ENCODE results near the gene KCNIP3. TPM values are rescaled to one million over a fixed set of nuclear protein-coding genes. Genes with fewer than 3 reads are reported as not detected.

Gene KCNIP3
- total RNA-seq, 4 donors from 2014 or later, result 2.3 to 28.0 (median 12.7) TPM

DNA sequence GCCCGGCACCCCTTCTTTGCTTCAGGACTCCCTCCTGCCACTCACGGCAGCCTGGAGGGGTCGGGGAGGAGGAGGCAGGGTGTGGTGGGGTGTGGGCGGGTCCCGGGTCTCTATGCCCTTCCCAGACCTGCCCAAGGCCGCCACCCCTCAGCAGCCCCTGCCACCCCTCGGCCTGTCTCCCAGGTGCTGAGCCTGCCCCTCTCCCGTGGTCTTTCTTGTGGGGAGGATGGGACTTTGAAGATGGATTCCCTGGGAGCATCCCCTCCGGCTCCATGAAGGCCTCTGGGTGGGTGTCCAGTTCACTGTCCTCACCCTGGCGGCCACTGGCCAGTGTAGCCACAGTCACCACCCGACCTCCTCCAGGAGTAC is 23.2 kb downstream of the KCNIP3 start:
- no peak for TF ChIP-seq CTCF (IDR thresholded peaks at IDR 0.05; ENCODE audit: low read depth)

DNA sequence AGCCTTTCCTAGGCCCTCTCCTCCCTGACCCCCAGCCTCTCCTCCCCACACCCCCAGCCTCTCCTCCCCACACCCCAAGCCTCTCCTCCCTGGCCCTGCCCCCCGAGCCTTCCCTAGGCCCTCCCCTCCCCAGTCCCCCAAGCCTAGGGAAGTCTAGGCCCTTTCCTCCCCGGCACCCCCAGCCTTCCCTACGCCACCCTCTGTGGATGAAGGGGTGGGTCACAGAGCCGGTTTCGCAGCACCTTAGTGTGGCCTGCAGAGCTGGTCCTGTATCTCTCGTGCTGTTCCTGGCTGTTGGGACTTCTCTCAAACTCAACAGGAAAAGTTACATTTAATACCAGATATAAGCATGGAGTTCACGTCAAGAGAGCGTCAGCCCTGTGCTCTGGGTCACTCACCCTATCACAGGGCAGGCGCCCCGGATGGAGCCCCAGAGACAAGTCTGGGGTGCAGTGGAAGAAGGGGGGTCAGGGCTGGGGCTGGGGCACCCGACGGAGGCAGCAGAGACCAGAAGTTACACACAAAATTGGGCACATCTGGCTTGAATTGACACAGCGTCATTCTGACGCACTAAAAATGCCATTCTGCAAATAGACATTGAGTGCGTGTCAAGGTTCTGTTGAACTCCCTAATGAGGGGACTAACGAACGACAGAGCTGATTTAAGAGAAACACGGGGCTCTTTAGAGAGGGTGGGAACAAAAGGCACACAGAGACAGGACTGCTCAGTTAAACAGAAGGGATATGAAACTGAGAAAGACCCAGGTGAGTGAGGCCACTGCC is 24.0 kb downstream of the KCNIP3 start:
- no peak for TF ChIP-seq CTCF (IDR thresholded peaks at IDR 0.05; ENCODE audit: low read depth)

- TF ChIP-seq CTCF (IDR thresholded peaks at IDR 0.05; ENCODE audit: low read depth), result no peak
Observed at GRCh38 chr2:95323347-95324155, 26.4 kb downstream of the KCNIP3 start.

DNA sequence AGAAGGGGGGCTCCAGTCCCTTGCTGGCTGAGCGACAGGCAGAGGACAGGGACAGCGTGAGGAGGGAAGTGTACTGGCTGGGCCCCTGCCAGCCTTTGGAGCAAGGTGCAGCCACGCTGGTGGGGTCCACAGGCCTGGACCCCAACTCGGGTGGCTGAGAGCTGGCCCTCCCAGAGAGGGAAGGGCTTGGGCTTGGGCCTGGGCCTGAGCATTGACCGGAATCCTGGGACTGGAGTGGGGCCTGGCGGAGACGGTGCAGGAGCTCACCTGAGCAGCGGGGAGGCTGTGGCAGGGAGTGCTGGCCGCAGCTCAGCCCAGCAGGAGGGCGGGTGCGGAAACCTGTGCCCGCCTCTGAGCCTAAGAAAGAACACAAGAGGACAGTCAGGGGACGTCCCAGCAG is 27.9 kb downstream of the KCNIP3 start:
- TF ChIP-seq CTCF (IDR thresholded peaks at IDR 0.05; ENCODE audit: low read depth), result no peak

- TF ChIP-seq CTCF (IDR thresholded peaks at IDR 0.05; ENCODE audit: low read depth), result no peak
Observed at GRCh38 chr2:95325590-95326432, 28.7 kb downstream of the KCNIP3 start.

DNA sequence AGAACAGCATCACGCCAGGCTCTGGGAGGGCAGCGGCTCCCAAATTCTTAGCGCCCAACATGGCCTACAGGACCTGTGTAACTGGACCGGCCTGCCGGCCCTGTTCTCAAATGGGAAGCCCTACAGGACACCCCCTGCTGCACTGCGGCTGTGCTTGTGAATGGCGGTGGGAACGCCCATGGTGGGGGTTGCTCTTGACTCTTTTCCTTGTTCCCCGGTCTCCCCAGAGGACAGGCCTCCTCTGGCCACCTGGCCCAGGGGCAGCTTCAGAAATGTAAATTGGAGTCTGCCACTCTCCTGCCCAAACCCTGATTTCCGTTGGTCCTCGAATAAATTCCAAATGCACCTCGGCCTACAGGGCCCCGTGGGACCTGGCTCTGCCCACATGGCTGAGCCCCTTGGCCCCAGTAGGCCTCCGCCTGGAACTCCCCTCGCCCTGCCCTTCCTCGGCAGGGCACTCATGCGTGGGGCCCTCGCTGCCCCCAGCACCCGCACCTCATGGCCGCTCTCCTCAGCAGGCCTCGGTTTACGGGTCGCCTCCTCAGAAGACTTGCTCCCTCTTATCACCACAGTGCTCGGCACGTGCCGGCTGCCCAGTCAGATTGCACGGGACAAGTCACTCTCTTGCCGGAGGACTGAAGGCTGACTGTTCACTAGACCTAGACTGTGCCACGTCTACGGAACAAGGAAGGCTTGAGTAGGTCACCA is 29.4 kb downstream of the KCNIP3 start:
- TF ChIP-seq CTCF (IDR thresholded peaks at IDR 0.05; ENCODE audit: low read depth), result no peak

Data from subcutaneous adipose tissue (tissue), 4 donors.